GM18868 (cell line): ENCODE data around the gene LILRB5.
"Not testable (repeated sequence)": the region's sequence is repeated elsewhere in the genome, so short reads cannot be mapped to it uniquely, and the experiment has no call there.

ENCODE experiments used
- ATAC-seq: cut with Tn5 transposase; IDR thresholded peaks from one replicate; pipeline ENCODE4 v1.9.1; 2021; ENCODE audit warnings: mild to moderate bottlenecking, moderate library complexity; ENCODE audit not compliant: unreplicated experiment

The LILRB5 gene

DNA sequence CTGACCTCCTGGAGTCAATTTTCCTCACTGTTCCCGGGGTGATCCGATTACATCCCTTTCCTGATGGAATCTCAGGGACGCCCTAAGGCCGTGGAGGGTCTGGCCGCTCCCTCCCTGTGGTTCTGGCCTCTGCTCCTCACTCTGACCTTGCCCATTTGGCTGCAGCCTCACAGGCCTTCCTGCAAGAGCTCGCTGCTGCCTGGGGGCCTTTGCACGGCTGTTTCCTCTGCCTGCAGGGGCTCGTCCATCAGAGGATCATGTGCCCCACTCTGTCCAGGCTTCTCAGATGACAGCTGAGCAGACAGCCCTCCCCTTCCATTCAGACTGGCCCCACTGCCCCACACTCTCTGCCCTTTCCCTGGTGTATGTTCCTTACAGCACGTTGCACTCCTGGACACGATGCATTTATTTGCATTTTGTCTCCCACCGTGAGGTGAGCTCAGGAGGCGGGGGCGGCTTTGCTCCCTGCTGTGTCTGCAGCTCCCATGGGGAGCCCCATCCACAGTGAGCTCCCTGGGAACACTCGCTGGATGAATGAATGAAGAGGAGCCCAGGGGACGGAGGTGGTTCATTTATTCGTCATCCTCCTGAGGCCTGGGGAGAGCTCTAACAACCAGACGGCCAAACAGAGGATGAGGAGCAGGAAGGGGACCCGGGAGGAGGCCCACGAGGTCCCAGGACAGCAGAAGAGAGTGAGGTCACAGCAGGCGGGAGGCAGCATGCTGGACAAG lies 39.4 kb downstream of the LILRB5 start:
- not testable (repeated sequence) for ATAC-seq

DNA sequence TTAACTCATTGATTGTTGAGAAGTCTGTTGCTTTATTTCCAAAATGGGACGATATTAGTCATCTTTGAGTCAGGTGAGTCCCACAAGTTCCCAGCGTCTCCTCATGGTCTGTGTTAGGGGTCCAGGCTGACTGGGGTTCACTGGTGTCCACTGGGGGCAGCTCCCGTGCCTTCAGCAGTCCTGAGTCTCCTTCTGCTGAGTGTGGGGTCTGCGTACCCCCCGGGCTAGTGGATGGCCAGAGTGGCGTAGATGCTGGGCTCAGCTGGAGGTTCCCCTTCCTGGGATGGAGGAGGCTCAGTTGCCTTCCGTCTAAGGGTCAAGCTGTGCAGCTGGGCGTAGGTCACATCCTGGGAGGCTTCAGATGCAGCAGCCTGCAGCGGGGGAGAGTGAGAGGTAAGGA lies 40.2 kb downstream of the LILRB5 start:
- ATAC-seq, result no peak

DNA sequence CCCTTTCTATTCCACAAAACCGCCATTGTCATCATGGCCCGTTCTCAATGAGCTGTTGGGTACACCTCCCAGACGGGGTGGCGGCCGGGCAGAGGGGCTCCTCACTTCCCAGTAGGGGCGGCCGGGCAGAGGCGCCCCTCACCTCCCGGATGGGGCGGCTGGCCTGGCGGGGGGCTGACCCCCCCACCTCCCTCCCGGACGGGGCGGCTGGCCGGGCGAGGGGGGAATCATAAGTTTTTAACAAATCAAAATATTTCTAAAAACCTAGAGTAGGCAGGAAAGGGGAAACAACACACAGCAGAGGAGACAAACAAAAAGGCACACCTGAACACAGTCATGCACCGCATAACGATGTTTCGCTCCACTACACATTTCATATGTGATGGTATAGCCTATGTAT lies 42.3 kb downstream of the LILRB5 start:
- ATAC-seq, result not testable (repeated sequence)

DNA sequence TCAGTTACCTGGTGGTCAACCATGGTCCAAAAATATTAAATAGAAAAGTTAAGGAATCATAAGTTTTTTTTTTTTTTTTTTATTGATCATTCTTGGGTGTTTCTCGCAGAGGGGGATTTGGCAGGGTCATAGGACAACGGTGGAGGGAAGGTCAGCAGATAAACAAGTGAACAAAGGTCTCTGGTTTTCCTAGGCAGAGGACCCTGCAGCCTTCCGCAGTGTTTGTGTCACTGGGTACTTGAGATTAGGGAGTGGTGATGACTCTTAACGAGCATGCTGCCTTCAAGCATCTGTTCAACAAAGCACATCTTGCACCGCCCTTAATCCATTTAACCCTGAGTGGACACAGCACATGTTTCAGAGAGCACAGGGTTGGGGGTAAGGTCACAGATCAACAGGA lies 42.9 kb downstream of the LILRB5 start:
- ATAC-seq, result not testable (repeated sequence)

DNA sequence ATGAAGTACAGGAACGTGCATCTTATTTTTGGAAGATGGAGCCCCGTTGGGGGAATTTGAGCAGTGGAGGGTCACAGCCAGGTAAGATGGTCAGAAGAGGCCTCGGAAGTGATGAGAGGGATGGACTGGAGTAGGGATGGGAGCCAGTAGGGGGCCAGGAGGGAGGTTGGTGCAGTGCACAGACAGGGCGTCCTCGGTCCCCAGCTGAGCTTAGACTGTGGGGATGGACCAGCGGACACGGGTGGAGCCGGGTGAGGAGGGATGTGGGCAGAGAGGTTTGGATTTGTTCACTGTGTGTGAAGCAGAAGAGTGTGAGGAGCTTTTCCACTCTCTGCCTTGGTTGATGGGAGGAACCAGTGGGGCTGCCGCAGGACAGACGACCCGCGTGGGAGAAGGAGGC lies 45.8 kb downstream of the LILRB5 start:
- ATAC-seq, result no peak

DNA sequence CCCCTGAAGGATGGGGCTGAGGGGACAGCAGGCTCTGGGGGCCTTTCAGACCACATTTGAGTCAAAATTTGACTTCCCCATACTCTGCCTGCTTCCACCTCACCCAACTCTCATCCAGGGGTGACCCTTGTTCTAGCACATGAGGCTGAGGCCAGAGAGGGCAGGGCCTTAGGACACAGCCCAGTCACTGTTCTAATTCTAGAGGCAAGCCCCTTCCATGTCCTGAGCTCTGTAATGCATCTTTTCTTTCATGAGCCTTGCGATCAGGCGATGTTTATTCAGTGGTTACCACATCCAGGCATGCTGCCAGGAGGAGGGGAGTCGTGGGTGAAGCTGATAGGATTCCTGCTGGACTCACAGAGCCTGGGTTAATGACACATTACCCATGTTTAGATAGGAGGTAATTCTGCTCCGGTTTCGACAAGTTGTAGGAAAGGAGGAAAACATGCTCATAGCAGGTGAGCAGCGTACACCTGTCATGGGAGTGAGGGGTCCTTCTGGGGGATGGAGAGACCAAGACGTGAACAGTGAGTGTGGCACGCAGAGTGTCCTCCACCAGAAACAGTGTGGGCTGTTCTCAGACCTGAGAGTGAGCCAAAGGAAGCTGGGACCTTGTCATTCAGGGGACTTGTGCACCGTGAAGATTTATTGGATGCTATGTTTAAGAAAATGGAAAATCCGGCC lies 47.1 kb downstream of the LILRB5 start:
- ATAC-seq, result no peak

DNA sequence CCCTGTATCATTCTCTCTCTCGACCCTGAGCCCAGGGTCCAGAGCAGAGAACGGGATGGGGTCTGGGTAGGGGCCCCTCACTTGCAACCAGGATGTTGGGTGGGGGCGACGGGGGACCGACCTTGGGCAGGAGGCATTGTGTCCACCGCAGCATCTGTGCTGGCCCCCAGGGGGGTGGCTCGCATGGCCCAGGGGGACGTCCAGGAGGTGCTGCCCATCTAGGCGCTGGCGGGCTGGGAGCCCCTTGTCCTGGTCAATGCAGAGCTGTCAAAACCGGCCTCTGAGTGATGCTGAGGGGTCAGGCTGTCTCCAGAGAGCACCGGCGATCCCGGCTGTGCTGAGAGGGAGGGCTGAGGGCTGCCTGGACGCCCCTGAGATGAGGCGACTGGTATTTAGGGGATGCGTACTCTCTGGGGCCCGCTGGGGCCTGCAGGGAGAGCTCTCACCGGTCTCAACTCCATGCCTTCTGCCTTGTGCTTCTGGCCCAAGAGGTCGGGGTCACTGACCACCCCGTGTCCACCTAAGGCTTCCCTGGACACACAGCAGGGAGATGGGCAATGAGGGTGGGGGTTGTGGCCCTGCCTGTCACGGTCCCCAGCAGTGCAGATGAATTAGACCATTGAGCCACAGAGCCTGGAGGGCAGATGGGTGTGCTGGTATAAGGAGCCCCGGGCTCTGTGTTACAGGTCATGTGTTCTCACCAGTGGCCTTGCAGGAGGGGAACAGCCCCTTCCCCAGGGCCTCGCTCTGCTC lies 47.8 kb downstream of the LILRB5 start:
- no peak for ATAC-seq

DNA sequence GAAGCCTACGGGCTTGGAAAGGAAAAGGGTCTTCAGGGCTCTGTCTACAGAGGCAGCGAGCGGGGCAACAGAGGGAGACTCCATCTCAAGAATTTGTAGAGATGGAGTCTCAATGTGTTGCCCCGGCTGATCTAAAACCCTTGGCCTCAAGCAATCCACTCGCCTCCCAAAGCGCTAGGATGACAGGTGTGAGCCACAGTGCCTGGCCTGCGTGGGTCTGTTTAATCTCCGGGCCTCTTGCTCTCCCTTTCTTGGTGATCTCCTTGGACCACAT lies 48.4 kb downstream of the LILRB5 start:
- no peak for ATAC-seq

DNA sequence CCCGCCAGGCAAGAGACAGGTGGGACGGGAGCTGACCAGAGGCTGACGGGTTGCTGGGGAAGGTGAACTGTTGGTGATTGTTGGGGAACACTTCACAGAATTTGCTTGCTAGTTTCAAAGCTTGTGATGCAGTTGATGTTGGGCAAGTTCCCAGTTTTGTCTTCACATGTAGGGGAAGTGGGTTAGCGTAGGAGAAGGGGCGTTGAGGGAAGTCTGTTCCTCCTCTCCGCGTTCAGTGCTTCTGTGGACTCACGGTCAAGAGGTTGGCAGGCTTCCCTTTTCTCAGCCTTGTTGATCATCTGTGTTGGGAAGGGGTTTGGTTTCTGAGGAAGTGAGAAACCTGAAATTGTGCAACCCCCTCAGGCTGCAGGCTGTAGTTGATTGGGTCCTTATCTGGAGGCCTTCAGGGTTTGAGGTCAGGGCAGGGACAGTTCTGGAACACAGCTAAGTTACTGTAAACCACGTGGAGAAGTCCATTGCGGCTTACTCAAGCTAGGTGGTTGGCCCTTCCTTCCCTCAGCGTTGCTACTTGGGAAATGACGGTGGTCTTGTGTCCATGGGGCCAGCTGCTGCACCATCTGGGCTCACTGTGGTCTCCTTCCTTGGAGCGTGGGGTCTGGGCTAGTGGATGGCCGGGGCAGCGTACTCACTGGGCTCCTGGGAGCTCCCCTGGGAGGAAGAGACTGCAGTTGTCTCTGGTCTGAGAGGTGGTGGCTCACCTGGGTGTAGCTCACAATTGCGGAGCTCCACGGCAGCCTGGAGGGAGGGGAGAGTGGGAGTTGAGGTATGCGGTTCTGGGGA lies 48.9 kb downstream of the LILRB5 start:
- peak; percentile 39 for ATAC-seq

DNA sequence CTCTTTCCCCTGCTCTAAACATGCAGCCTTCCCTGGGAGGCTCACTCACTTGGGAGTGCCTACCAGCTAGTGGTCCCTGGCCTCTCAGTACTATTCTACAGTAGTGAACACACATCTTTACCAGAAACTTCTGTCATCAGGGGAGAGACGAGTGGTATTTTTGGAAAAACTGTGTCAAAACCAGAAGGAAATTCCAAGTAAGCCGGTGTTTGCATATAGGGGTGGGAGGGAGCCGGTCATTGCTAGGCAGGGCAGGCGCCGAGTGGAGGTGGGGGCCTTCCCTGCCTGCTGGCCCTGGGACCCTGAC lies 49.4 kb downstream of the LILRB5 start:
- no peak for ATAC-seq

DNA sequence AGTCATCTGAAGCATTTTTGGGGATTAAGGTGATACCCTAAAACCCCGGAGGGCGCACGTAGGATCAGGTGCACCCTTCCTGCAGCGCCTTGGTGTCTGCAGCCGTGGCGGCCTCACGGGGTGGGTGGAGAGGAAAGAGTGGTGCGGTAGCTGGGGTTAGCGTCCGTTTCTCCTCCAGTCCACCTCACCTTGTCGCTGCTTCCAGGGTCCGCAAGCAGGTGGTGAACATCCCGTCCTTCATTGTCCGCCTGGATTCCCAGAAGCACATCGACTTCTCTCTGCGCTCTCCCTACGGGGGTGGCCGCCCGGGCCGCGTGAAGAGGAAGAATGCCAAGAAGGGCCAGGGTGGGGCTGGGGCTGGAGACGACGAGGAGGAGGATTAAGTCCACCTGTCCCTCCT lies 49.9 kb downstream of the LILRB5 start:
- not testable (repeated sequence) for ATAC-seq

DNA sequence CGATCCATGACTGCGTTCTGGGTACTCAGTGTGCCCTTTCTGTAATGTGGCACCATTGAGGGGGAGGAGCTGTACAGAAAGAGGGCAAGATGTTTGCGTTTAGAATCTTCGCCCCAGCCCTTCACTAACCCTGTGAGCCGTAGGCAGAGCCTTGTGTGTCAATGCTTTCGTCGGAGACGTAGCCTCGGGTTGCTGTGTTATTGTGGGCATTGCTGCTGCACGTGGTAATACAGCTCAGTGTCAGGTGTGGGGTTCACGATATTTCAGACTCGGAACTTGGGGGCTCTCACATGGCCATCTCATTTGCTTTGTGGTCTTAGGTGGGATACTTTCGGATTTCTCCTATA lies 50.3 kb downstream of the LILRB5 start:
- no peak for ATAC-seq

DNA sequence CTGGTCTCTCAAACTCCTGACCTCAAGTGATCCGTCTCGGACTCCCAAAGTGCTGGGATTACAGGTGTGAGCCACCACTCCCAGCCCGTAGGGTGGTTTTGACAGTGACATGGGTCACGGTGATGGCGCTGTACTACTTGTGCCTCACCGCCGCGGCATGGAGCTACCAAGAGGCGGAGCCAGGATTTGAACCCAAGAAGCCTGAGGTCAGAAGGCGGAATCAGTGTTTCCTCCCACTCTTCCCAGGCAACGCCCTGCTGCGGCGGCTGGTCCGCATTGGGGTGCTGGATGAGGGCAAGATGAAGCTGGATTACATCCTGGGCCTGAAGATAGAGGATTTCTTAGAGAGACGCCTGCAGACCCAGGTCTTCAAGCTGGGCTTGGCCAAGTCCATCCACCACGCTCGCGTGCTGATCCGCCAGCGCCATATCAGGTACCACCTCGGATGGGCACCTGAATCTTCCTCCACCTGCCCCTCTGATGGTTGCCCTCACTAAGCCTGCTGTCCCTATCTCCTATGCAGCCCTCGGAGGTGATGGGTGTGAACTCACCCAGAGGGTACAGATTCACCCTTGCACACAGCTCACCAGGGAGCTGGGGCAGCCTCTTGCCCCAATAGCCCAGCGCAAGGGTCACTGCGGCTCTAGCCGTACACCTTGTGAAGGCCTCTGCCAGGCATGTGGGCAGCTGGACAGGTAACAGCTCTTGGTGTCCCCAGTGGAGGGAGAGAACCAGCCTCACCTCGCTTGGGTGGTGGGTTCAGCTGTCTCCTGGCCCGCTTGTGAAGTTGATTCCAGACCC lies 50.8 kb downstream of the LILRB5 start:
- no peak for ATAC-seq

DNA sequence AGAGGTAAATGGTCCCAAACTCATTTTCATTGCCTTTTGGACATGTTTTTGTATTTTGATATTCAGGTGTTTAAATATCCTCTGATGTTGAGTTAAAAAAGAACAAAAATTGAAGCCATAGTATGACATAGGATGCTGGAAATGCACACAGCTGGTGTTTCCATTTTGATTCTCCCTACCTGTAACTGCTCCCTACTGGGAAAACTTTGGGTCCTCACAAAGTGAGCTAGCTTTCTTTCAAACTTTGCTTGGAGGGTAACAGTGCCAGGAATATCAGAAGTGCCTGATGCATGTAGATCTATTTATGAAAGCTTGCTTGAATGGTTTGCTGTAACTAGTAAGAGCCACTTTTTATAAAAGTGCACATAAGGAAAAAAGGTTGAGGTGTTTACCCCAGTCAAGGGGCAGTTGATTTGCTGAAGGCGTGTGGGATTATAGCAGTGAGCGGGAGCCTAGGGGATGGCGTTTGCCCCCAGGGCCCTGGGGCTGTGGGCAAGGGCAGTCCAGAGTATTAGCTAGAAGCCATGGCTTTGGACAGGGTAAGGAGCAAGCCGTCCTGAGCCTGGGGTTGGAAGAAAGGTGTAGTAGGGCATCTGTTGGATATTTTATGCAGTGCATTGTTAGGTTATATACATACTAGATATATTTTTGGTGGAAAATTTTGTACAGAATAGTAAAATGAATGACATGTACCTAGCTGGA lies 52.2 kb downstream of the LILRB5 start:
- ATAC-seq, result no peak

DNA sequence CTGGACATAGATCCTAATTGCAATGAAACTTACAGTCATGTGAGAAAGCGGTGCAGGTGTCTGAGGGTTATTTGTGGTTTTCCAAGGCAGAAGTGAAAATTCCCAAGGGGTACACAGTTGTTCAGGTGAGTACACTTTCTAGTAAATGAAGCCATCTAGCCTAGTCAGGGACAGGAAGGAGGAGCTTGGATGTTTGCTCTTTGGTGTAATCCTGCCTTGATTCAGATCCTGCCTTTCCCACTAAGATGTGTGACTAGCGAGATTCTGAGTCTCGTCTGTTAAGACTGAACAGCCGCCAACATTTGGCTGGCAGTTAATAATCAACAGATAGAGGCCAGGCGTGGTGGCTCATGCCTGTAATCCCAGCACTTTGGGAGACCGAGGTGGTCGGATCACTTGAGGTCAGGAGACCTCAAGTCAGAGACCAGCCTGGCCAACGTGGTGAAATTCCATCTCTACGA lies 53.9 kb downstream of the LILRB5 start:
- ATAC-seq, result no peak

DNA sequence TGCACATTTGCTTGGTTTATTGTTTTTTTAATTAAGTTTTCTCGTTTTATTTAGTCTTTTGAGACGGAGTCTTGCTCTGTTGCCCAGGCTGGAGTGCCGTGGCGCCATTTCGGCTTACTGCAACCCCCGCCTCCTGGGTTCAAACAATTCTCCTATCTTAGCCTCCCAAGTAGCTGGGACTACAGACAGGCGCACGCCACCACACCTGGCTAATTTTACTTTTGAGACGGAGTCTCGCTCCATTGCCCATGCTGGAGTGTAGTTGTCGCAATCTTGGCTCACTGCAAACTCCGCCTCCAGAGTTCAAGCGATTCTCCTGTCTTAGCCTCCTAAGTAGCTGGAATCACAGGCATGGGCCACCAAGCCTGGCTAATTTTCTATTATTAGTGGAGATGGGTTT lies 55.1 kb downstream of the LILRB5 start:
- ATAC-seq, result no peak

DNA sequence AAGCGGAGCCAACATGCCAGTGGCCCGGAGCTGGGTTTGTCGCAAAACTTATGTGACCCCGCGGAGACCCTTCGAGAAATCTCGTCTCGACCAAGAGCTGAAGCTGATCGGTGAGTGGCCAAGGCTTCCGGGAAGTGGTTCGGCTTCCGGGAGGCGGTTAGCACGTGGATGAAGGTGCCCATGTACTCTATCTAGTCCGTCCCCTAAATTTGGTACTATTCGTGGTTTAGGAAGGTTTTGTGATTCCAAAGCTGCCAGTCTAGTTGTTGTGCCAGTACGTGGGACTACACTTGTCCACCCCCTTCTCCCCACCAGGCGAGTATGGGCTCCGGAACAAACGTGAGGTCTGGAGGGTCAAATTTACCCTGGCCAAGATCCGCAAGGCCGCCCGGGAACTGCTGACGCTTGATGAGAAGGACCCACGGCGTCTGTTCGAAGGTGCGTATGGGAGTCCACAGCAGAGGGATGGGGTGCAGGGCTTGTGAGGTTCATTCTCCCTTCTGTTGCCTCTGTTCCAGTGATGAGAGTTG lies 55.8 kb downstream of the LILRB5 start:
- ATAC-seq, result no peak
